Iris pigment epithelial cell (primary cell): ENCODE results near the gene CDX2.
"Not testable (repeated sequence)": the region's sequence is repeated elsewhere in the genome, so short reads cannot be mapped to it uniquely, and the experiment has no call there.

Experiments used
- DNase-seq: peaks from one replicate; pipeline ENCODE4 v3.0.0-alpha.2; 2011; ENCODE audit warnings: low read depth

The CDX2 gene, protein sequence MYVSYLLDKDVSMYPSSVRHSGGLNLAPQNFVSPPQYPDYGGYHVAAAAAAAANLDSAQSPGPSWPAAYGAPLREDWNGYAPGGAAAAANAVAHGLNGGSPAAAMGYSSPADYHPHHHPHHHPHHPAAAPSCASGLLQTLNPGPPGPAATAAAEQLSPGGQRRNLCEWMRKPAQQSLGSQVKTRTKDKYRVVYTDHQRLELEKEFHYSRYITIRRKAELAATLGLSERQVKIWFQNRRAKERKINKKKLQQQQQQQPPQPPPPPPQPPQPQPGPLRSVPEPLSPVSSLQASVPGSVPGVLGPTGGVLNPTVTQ

DNA sequence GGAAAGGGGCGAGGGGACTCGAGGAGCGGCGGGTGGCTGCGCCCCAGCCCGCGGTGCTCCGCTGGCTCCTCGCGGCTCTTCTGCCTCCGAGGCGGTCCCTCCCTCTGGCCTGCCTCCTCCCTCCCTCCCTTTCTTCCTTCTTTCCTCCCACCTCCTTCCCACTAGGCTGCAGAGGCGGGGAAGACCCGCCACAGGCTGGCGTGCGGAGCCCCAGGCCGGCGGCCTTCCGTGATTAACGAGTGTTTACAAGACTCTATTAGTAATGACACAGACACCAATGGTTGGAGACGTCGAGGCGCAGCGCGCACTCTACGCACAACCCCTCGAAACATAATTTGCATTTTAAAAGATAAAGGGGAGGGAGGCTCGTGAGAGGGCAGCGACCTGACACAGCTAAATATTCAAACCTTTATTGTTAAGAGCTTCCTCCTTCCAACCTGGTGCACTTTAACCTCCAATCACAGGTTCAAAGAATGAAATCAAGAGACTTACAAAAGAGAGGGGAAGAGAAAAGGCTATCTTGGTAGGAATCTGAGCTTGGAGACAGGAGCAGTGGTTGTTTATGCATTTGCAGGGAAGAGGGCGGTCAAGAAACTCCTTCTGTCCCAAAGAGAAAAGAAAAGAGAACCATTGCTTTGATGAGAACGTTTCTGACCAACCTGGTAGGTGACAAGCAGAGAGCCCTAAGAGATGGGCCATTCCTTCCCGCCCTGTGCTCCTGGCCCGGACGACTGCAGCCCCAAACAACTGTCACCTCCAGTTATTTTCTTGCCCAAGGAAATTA is at the start of gene CDX2:
Gene CDX2, minus strand, starts transcription at position 234 of the 784 bp plus-strand sequence. CDS start 309 bp downstream, outside the sequence.
- no peak for DNase-seq

DNA sequence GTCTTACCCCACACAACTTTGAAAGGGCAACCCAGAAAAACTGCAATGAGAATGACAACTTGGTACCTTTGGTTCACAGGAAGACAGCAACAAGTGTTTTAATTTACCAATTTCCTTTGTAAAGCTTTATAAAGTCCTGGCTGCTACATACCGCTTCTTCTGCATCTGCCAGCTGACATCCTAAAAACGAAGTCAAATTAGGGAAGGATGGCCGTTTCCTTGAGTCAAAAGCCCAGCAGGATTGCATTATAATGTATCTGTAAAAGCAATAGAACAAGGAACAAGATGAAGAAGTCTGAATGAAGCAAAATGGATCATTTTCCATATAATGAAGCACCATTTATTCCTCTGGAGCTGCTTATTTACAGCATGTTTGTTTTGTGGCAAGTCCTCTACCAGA is 45.2 kb upstream of the CDX2 start:
- no peak for DNase-seq

DNA sequence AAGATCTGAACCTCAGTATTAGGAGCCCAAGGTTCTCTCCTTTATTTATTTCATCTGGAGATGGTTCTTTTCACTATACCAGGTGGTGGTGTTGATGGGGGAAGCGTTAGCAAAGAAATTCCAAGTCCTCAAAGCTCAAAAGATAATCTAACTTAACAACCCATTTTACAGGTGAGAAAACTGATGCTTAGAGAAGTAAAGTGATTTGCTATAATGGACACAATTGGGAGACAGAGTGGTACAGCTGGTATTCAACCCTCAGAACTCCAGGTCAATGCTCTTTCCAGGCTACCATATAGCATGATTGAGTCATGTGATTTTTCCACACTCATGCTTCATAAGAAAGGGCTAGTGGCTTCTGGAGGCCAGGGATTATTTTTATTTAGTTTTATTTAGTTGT is 44.4 kb upstream of the CDX2 start:
- no peak for DNase-seq

DNA sequence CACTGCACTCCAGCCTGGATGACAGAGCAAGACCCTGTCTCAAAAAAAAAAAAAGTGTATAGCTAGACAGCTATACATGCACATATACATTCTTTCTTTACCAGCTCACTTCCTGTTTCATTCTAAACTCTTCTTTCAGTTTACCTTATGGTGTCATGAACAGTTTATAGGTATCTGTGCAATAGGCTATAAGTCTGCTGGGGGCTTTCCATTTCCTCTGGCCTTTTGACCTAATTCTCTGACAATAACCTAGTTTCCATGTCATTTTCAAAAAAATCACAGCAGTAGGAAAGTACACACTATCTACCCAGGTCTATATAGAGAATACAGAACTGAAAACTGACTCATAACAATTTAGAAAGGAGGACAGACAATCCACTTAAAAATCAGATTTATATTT is 43.8 kb upstream of the CDX2 start:
- no peak for DNase-seq

DNA sequence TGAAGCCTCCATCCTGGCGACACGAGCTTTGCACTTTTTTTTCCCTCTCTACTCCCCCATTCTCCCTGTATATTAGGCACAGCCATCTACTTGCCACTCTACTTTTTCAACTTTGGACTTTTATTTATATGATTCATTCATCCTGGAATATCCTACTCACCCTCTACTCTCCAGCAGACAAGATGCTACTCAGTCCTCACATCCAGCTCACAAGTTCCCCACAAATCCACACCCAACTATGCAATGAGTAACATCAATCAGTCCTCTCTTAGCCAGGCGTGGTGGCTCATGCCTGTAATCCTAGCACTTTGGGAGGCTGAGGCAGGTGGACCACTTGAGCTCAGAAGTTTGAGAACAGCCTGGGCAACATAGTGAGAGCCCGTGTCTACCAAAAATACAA is 43.3 kb upstream of the CDX2 start:
- DNase-seq, result peak; percentile 15

DNA sequence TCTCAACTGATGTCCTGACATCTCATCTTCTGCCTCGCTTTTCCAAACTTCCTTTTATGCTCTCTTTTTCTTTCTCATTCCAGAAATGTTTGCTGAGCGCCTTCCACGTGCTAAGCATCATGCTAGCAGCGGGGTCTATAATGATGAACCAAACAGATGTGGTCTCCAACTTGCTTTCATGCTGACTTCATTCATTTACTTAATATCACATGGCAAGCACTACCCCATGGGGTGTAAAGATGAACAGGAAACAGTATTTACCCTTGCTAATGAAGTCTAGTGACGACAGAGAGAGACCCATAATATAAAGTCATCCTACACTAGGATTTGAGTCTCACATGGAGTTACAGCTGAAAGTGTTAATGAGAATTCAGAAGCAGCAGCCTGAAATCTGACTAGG is 40.9 kb upstream of the CDX2 start:
- DNase-seq, result no peak

DNA sequence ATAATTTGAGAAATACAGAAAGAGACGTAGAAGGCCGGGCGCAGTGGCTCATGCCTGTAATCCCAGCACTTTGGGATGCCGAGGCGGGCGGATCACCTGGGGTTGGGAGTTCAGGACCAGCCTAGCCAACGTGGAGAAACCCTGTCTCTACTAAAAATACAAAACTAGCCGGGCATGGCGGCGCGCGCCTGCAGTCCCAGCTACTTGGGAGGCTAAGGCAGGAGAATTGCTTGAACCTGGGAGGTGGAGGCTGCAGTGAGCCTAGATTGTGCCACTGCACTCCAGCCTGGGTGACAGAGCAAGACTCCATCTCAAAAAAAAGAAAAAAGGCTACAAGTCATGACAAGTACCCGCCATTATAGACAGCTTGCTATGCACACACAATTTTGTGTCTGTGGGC is 35.9 kb upstream of the CDX2 start:
- not testable (repeated sequence) for DNase-seq

DNA sequence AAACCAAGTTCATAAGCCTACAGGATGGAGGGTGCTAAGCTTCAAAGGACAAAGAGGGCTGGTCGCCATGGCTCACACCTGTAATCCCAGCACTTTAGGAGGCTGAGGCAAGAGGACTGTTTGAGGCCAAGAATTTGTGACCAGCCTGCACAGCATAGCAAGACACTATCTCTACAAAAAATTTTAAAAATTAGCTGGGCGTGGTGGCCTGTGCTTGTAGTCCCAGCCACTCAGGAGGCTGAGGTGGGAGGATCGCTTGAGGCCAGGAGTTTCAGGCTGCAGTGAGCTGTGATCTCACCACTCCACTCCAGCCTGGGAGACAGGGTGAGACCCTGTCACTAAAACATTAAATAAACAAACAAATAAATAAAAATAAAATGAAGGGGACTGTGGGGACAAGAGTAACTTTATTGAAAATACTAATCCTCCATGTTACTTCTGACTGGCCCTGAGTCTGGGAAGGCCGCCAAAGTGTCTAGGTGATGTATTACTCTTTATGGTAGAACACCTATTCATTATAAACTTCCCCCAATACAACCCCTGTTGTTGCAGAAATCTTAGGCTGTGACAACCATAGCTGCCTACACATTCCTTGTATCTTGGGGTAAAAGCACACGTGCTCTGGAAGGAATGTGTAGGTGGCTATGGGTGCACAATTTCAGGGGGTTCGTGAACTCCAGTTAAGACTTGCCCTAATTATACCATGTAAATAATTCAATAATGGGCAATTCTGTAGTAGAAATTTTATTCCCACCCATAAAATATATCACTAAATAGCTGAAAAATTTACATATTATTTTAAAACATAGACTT is 34.0 kb upstream of the CDX2 start:
- no peak for DNase-seq

DNA sequence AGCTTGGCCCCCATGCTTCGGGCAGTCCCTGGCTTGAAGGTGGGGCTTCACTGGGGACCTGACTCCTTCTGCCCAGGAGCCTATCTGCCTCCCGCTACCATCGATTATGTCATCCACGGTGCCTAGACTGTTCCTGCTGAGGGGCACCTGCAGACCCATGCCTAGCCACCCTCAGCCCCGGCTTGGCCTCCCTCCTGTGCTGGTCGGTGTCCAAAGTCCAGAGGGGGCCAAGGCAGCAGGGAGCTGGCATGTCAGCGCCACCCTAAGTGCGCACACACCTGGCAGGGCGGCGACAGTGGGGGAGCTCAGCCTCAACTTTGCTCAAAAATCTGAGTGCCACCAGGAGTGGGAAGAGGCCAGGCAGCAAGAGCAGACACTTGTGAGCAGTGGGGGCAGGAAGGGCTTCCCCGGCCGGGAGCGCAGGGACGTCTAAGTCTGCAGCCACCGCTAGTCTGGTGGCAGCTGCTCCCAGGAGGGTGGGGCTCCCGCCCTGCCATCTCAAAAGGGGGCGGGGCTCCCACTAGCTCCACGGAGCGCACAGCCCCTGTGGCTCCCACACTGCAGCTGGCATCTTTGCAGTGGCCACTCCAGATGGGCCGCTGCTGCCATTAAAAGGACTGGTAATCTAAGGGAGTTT is 32.8 kb upstream of the CDX2 start:
- DNase-seq, result no peak

DNA sequence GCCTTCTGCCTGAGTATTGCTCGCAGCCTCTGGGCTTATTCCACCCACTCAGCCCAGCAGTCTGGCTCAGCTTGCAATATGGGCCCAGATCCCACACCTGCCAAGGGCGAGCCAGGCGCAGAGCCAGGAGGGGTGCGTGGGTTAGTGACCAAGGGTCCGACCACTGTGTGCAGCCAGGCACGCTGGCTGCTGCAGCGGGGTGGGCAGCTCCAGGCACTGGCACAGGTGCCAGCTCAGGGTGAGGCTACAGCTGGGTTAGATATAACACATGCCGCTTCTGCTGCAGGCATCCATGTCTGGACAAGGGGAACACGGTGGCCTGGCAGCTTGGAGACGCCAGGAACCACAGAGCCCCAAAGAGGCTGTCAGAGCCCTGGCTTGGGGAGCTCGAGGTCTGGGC is 31.9 kb upstream of the CDX2 start:
- DNase-seq, result no peak

DNA sequence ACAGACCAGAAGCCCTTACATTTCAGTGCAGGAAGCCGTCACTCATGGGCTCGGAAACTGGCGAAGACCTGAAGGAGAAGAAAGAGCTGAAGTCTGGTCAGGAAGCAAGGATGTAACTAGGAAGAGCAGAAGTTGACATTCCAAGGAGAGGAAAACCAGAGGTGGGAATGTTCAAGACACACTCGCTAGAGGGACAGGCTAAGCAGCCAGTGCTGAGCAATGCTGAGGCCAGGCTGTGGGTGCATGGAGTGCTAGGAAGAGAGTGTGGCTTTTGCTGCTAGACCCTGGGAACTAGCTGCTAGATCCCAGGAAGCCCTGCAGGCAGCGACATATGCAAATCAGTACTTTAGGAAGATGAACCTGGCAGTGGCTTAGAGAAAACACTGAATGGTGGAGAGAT is 31.5 kb upstream of the CDX2 start:
- no peak for DNase-seq

DNA sequence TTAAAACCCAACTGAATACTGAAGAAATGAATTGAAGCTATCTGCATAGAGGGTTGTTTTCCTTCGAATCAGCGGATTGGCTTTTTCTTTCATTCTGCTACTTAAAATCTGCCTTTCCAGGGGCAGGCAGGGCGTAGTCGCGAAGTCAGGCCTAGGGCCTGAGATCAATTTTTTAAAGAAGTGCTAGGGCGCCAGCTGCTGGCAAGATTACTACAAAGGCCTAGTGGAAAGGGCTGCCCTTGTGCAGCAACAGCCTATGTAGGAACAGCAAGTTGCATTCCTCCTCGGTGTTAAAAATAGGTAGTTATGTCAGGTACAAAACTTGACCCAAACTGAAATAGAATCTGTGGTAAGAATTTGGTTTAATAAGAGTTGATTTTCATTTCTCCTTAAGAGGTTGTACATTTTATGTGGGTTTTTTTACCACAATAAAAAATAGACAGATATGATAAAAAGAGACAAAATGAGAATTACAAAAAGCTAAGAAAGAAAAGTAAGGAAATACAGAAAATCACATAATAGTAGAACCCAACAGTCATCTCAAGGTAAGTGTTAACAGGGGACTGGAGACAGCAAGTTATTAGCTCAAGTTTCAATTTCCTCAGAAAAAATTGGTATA is 28.9 kb upstream of the CDX2 start:
- DNase-seq, result peak; percentile 28

DNA sequence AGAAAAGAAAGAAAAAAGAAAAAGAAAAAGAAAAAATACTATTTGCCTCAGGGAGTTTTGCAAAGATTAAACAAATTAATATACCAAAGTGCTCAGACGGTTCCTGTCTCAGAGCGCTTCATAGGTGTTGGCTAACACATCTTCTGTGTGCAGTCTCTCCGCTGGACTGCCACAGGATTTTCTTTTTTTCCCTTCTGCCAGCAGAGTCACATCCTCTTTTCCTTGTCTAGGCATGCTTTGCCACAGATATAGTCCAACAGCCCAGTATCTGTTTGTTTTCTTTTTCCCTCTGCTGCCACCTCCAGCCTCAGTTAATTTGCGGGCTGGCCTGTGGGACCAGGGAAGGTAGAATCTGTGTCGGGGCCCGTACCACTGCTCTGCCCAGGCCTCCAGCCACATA is 22.8 kb upstream of the CDX2 start:
- DNase-seq, result no peak

DNA sequence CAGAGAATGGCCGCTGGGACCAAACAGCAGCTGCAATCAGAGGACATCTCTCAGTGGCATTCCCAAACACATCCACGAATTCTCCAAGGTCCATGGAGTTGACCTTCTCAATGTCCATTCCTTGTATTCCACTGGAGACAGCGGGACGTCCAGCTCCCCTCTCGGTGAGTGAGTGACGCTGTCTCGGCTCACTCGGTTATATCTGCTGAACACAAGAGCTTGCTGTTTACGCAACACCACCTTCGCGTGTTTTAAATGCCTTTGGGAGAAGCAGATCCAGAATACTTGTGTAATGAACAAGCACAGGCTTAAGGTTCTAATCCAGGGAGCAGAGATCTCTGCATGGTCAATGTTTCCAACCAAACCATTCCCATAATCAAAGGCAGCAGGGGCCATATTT is 19.4 kb upstream of the CDX2 start, which contains the start of gene URAD:
Gene URAD, minus strand, starts transcription at position 174 of the 400 bp plus-strand sequence. Its CDS starts 56 bp downstream, at position 118.
- peak; percentile 28 for DNase-seq

DNA sequence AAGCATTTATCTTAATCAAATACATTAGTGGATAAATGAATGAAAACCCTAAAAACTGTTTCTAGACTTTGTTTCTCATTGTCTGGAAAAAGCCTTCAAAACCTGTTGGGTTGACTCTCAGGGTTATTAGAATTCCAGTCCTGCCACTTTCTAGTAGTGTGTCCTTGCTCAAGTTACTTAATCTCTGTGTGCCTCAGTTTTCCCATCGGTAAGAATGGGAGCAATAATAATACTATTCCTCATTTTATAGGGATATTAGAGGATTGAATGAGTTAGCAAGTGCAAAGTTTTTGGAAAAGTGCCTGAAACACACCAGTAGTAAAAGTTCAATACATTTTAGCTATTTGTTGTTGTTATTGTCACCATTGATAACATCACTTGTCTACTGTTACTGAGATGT is 16.5 kb upstream of the CDX2 start:
- DNase-seq, result no peak

DNA sequence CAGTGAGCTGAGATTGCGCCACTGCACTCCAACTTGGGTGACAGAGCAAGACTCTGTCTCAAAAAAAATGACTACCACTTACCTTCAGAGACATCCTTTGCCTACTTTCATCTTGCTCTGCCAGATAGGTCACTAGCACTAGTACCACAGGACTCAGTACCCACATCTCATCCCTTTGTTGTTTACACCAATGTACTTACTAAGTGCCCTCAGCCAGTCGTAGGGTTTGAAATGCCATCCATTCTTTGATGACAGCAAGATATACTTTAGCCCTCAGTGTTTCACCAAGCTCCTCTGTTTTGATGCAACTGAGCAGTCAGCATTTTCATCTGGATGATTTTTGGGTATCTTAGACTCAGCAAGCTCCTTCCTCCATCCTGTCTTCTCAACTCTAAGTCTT is 13.2 kb upstream of the CDX2 start:
- DNase-seq, result no peak

DNA sequence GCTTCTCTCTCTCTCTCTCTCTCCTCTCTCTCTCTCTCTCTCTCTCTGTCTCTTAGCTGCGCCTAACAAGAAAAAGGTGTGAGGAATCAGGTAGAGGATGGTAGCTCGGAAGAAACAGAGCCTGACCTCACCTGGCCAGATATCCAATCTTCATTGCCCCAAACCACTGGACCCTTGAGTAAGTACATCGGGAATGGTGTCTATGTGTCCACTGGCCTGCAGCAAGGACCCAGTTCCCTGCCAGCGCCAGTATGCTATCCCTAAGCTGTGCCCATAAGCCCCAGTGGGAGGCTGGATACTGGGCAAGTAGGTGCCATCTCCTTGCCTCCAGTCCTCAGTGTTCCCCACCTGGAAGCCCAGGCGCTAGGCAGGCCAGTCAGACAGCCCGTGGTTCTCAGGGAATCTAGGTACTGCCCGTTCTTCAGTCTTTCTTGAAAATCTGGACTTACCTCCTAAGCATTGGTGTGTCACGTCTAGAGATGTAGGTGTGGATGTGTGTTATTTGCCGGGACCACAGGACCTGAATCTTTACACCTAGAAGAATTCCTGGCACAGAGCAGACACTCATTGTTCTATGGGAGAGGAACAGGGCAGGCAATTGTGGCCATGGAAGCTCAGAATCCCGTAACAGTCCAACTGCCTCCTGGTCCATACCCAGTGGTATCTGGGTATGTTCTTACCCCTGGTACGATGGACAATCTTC is 12.0 kb upstream of the CDX2 start:
- no peak for DNase-seq

DNA sequence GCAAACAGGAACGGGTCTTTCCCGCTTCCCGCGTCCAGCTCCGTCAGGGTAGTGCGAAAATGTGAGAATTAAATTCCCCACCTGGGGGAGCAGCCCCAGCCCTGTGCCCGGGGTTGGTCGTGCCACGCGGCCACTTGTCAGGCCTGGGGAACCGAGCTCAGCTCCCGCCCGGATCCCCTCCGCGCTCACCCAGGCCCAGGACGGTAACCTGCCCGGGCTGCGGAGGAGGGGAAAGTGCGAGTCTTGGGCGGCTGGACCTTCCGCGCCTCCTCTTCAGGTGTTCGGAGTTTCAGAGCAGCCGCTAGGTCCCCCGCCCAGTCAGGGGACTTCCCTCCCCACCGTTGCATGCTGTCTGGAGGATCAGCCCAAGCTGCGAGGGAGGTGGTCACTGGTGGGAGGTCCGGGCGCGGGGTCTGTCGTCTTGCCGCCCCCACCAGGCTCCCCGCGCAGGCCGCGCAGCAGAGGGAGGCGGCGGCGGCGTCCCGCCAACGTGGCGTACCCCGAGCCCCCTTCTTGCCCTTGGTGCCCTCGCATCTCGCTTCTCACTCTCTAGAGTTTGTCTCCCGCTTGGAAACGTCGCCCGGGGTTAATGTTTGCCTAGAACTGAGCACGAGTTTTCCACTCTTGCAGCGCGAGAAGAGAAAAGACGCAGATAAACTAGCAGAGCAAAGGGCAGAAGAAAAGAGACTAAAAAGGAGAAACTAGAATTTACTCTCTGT is 11.3 kb upstream of the CDX2 start:
- DNase-seq, result no peak

DNA sequence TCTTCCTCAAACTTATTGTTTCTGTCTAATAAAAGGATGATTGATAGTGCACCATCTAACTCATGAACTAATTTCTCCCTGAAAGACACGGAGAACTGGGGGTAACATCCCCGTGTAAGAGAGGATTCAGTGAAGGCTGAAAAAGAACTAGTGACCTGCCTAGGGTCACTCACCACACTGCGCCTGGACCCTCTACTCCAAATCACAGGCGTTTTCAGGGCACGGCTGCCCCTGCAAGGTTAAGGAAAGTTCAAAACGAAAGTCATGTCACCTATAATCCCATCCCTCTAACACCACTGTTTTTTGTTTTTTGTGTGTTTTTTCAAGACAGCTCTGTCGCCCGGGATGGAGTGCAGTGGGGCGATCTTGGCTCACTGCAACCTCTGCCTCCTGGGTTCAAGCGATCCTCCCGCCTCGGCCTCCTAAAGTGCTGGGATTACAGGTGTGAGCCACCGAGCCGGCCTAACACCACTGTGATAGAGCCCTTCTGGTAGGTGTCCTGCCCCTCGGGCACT is 10.7 kb upstream of the CDX2 start:
- DNase-seq, result no peak

DNA sequence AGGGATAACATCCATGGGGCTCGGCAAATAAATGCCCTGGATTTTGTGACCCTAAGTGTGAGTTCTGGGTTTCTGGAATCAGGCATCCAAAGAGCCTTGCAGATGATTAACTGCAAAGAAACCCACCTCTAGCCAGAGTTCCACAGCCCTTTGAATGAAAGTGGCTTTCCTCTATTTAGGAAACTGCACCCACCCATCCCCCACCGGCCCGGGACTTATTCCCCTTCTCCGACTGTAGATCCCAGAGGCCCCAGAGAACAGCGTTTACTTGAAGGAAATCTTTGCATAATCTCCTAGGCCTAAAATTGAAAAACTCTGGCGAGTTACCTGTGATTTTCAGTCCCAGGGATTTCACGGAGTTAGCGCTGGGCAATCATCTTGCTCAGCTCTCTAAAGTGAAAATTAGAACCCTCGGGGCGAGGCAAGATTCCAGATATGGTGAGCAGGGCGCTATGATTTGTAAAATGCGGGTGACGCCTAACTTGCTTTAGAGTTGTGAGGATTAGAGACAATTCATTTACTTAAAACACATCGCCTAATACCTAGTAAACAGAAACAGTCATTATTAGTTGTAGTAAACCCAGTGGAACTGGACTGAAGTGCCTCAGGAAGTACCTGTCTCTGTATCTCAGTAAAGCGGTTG is 10.0 kb upstream of the CDX2 start:
- no peak for DNase-seq
